ENCODE results near the gene DOK6. TPM values are rescaled to one million over a fixed set of nuclear protein-coding genes. Genes with fewer than 3 reads are reported as not detected.

DOK6 gene
- total RNA-seq, 3 donors from 2014 or later, result 1.0 to 1.4 (median 1.3) TPM

- Histone ChIP-seq H3K36me3 (no peaks in the 10 kb centered on the region), H3K4me3 (no peak overlapping the region), H3K9me3 (peaks cover 0 to 9% of the 10 kb centered on the region in 2 donors), H3K27me3 (no peaks in the 10 kb centered on the region), H3K4me1 (no peaks in the 10 kb centered on the region), H3K27ac (no peak overlapping the region)
- no peak for TF ChIP-seq POLR2AphosphoS5 (IDR thresholded peaks at IDR 0.05)
- intact Hi-C loops (cut with DNase I; ENCODE audit: low total_unique reads), result no loop called here
- DNase-seq (ENCODE audit: low spot score in 2 of 2), result no peak
These were observed 195.7 kb downstream of the DOK6 start for GRCh38 chr18:69596345-69596744.

- intact Hi-C loops (cut with DNase I; ENCODE audit: low total_unique reads), result no loop called here
- no peaks in the 10 kb centered on the region for H3K36me3 ChIP-seq
- no peaks in the 10 kb centered on the region for H3K27me3 ChIP-seq
- no peak for DNase-seq (ENCODE audit: low spot score in 2 of 2)
- no peaks in the 10 kb centered on the region for H3K4me1 ChIP-seq
- peaks cover 0 to 9% of the 10 kb centered on the region in 2 donors for H3K9me3 ChIP-seq
- TF ChIP-seq CTCF (IDR thresholded peaks at IDR 0.05) (no peak), POLR2AphosphoS5 (IDR thresholded peaks at IDR 0.05) (no peak), POLR2A (IDR thresholded peaks at IDR 0.05) (no peak)
- H3K27ac ChIP-seq, result no peak overlapping the region
- no peak overlapping the region for H3K4me3 ChIP-seq
These were observed 196.9 kb downstream of the DOK6 start for GRCh38 chr18:69597561-69597960.

- Histone ChIP-seq H3K4me1 (no peaks in the 10 kb centered on the region), H3K27me3 (no peaks in the 10 kb centered on the region), H3K4me3 (no peak overlapping the region), H3K36me3 (no peaks in the 10 kb centered on the region), H3K27ac (no peak overlapping the region), H3K9me3 (peaks cover 0 to 9% of the 10 kb centered on the region in 2 donors)
- TF ChIP-seq POLR2A (IDR thresholded peaks at IDR 0.05), result no peak
- no peak for TF ChIP-seq CTCF (IDR thresholded peaks at IDR 0.05)
- TF ChIP-seq POLR2AphosphoS5 (IDR thresholded peaks at IDR 0.05), result no peak
- no peak for DNase-seq (ENCODE audit: low spot score in 2 of 2)
- intact Hi-C loops (cut with DNase I; ENCODE audit: low total_unique reads), result no loop called here
These were observed 198.7 kb downstream of the DOK6 start for GRCh38 chr18:69599377-69599776.

GRCh38 chr18:69612242-69612641 is 211.6 kb downstream of the DOK6 start:
- Histone ChIP-seq H3K9me3 (no peaks in the 10 kb centered on the region), H3K36me3 (no peaks in the 10 kb centered on the region), H3K27ac (no peak overlapping the region), H3K4me1 (no peaks in the 10 kb centered on the region), H3K27me3 (no peaks in the 10 kb centered on the region), H3K4me3 (no peak overlapping the region)
- no peak for DNase-seq (ENCODE audit: low spot score in 2 of 2)
- intact Hi-C loops (cut with DNase I; ENCODE audit: low total_unique reads), result no loop called here
- TF ChIP-seq POLR2A (IDR thresholded peaks at IDR 0.05) (no peak), CTCF (IDR thresholded peaks at IDR 0.05) (no peak), POLR2AphosphoS5 (IDR thresholded peaks at IDR 0.05) (no peak)

GRCh38 chr18:69616114-69616513 is 215.4 kb downstream of the DOK6 start:
- H3K27ac ChIP-seq, result no peak overlapping the region
- no peaks in the 10 kb centered on the region for H3K9me3 ChIP-seq
- no peaks in the 10 kb centered on the region for H3K4me1 ChIP-seq
- TF ChIP-seq POLR2AphosphoS5 (IDR thresholded peaks at IDR 0.05) (no peak), CTCF (IDR thresholded peaks at IDR 0.05) (no peak), POLR2A (IDR thresholded peaks at IDR 0.05) (no peak)
- intact Hi-C loops (cut with DNase I; ENCODE audit: low total_unique reads), result no loop called here
- no peaks in the 10 kb centered on the region for H3K36me3 ChIP-seq
- H3K4me3 ChIP-seq, result no peak overlapping the region
- no peaks in the 10 kb centered on the region for H3K27me3 ChIP-seq
- no peak for DNase-seq (ENCODE audit: low spot score in 2 of 2)

- H3K4me3 ChIP-seq, result no peak overlapping the region
- DNase-seq (ENCODE audit: low spot score in 2 of 2), result no peak
- no peaks in the 10 kb centered on the region for H3K4me1 ChIP-seq
- H3K36me3 ChIP-seq, result no peaks in the 10 kb centered on the region
- intact Hi-C loops (cut with DNase I; ENCODE audit: low total_unique reads), result no loop called here
- H3K27me3 ChIP-seq, result no peaks in the 10 kb centered on the region
- H3K9me3 ChIP-seq, result no peaks in the 10 kb centered on the region
- no peak overlapping the region for H3K27ac ChIP-seq
- TF ChIP-seq CTCF (IDR thresholded peaks at IDR 0.05) (no peak), POLR2AphosphoS5 (IDR thresholded peaks at IDR 0.05) (no peak), POLR2A (IDR thresholded peaks at IDR 0.05) (no peak)
These were observed 216.7 kb downstream of the DOK6 start for GRCh38 chr18:69617408-69617807.
